ENCODE measurements around the gene PGM2L1. TPM values are rescaled to one million over a fixed set of nuclear protein-coding genes. Genes with fewer than 3 reads are reported as not detected.
A peak's percentile ranks its signal among the peaks of the same experiment; 100 is the strongest.

The PGM2L1 gene
- total RNA-seq, 2 donors from 2014 or later, result 0.66 to 5.2 TPM

GRCh38 chr11:74330075-74330858 is 68.0 kb downstream of the PGM2L1 start:
- DNase-seq (no peak), ATAC-seq (no peak)
- Histone ChIP-seq H3K4me3 (no peak overlapping the region), H3K27me3 (no peaks in the 10 kb centered on the region), H3K36me3 (replicated peaks in 1 of 2; ENCODE audit: insufficient read depth in 1 of 2, low read depth in 2 of 2) (no peaks in the 10 kb centered on the region), H3K9me3 (no peaks in the 10 kb centered on the region), H3K4me1 (peaks cover 35% of the 10 kb centered on the region), H3K27ac (peak overlapping the region in 1 of 4 donors; percentile 6)
- intact Hi-C loops (cut with DNase I), result no loop called here
- TF ChIP-seq CTCF (IDR thresholded peaks at IDR 0.05) (no peak), POLR2A (IDR thresholded peaks at IDR 0.05) (no peak)

GRCh38 chr11:74327076-74327475 is 71.2 kb downstream of the PGM2L1 start:
- Histone ChIP-seq H3K36me3 (replicated peaks in 1 of 2; ENCODE audit: insufficient read depth in 1 of 2, low read depth in 2 of 2) (no peaks in the 10 kb centered on the region), H3K4me3 (no peak overlapping the region), H3K27ac (peak overlapping the region in 1 of 4 donors; percentile 17), H3K27me3 (no peaks in the 10 kb centered on the region), H3K4me1 (peaks cover 41% of the 10 kb centered on the region), H3K9me3 (no peaks in the 10 kb centered on the region)
- TF ChIP-seq POLR2A (IDR thresholded peaks at IDR 0.05), result no peak
- no peak for TF ChIP-seq CTCF (IDR thresholded peaks at IDR 0.05)
- ATAC-seq (no peak), DNase-seq (no peak)
- 44 to 62% methylated on average over 1 of the region's 1 CpG for WGBS, 2 donors
- intact Hi-C loops (cut with DNase I), result no loop called here

GRCh38 chr11:74326665-74327064 is 71.6 kb downstream of the PGM2L1 start:
- Histone ChIP-seq H3K9me3 (no peaks in the 10 kb centered on the region), H3K27me3 (no peaks in the 10 kb centered on the region), H3K36me3 (replicated peaks in 1 of 2; ENCODE audit: insufficient read depth in 1 of 2, low read depth in 2 of 2) (no peaks in the 10 kb centered on the region), H3K4me1 (peaks cover 41% of the 10 kb centered on the region), H3K27ac (peak overlapping the region in 2 of 4 donors; percentile 4 to 17), H3K4me3 (no peak overlapping the region)
- ATAC-seq (no peak), DNase-seq (no peak)
- 77 to 78% methylated on average over 5 of the region's 5 CpGs for WGBS, 2 donors
- TF ChIP-seq POLR2A (IDR thresholded peaks at IDR 0.05) (no peak), CTCF (IDR thresholded peaks at IDR 0.05) (no peak)
- intact Hi-C loops (cut with DNase I), result no loop called here

GRCh38 chr11:74325649-74326645 is 72.3 kb downstream of the PGM2L1 start:
- intact Hi-C loops (cut with DNase I), result no loop called here
- H3K4me3 ChIP-seq, result no peak overlapping the region
- TF ChIP-seq POLR2A (IDR thresholded peaks at IDR 0.05) (no peak), CTCF (IDR thresholded peaks at IDR 0.05) (no peak)
- peak overlapping the region; percentile 4 to 64 (median 46) for H3K27ac ChIP-seq
- DNase-seq (peak; percentile 86 to 96 (median 92)), ATAC-seq (peak; percentile 93)
- 25 to 46% methylated on average over 7 of the region's 7 CpGs for WGBS, 2 donors
- no peaks in the 10 kb centered on the region for H3K9me3 ChIP-seq
- H3K27me3 ChIP-seq, result no peaks in the 10 kb centered on the region
- H3K4me1 ChIP-seq, result peaks cover 38% of the 10 kb centered on the region
- H3K36me3 ChIP-seq (replicated peaks in 1 of 2; ENCODE audit: insufficient read depth in 1 of 2, low read depth in 2 of 2), result no peaks in the 10 kb centered on the region
